GM18868 (cell line): Measurements from ENCODE around the gene ARL5B.
"Not testable (repeated sequence)": the region's sequence is repeated elsewhere in the genome, so short reads cannot be mapped to it uniquely, and the experiment has no call there.

Source experiments
- ATAC-seq: cut with Tn5 transposase; IDR thresholded peaks from one replicate; pipeline ENCODE4 v1.9.1; 2021; ENCODE audit warnings: mild to moderate bottlenecking, moderate library complexity; ENCODE audit not compliant: unreplicated experiment

Gene ARL5B

GRCh38 chr10:18659125-18659818, at the start of gene ARL5B:
TSS of gene ARL5B (plus strand) at chr10:18659431. CDS start at chr10:18659638, 207 bp downstream.
- ATAC-seq = peak; percentile 85

- ATAC-seq = peak; percentile 77
Measured at GRCh38 chr10:18610517-18610916, 48.7 kb upstream of the ARL5B start.

- ATAC-seq = no peak
Measured at GRCh38 chr10:18611168-18611567, 48.1 kb upstream of the ARL5B start.

GRCh38 chr10:18615618-18616017, 43.6 kb upstream of the ARL5B start:
- ATAC-seq = no peak

- ATAC-seq = no peak
Measured at GRCh38 chr10:18616337-18616736, 42.9 kb upstream of the ARL5B start.

GRCh38 chr10:18619016-18619415, 40.2 kb upstream of the ARL5B start:
- no peak for ATAC-seq

GRCh38 chr10:18620856-18621255, 38.4 kb upstream of the ARL5B start:
- no peak for ATAC-seq

- ATAC-seq = not testable (repeated sequence)
Measured at GRCh38 chr10:18623671-18624070, 35.6 kb upstream of the ARL5B start.

GRCh38 chr10:18625886-18626285, 33.3 kb upstream of the ARL5B start:
- no peak for ATAC-seq

GRCh38 chr10:18627452-18628018, 31.7 kb upstream of the ARL5B start:
- ATAC-seq = not testable (repeated sequence)

GRCh38 chr10:18632500-18632899, 26.7 kb upstream of the ARL5B start:
- not testable (repeated sequence) for ATAC-seq

GRCh38 chr10:18635995-18636394, 23.2 kb upstream of the ARL5B start:
- ATAC-seq = no peak

GRCh38 chr10:18637400-18637799, 21.8 kb upstream of the ARL5B start:
- ATAC-seq = not testable (repeated sequence)

- not testable (repeated sequence) for ATAC-seq
Measured at GRCh38 chr10:18639719-18640118, 19.5 kb upstream of the ARL5B start.

- no peak for ATAC-seq
Measured at GRCh38 chr10:18647151-18647550, 12.1 kb upstream of the ARL5B start.

GRCh38 chr10:18647945-18648344, 11.3 kb upstream of the ARL5B start:
- ATAC-seq = no peak

- ATAC-seq = no peak
Measured at GRCh38 chr10:18649364-18649959, 9.8 kb upstream of the ARL5B start.

- ATAC-seq = no peak
Measured at GRCh38 chr10:18650404-18650997, 8.7 kb upstream of the ARL5B start.

- ATAC-seq = peak; percentile 99
Measured at GRCh38 chr10:18651324-18652007, 7.8 kb upstream of the ARL5B start, which contains the start of gene NSUN6. TSS of gene NSUN6 (minus strand) at chr10:18651587. CDS start at chr10:18651203, 384 bp downstream.

GRCh38 chr10:18653112-18653511, 6.1 kb upstream of the ARL5B start:
- ATAC-seq = no peak

GRCh38 chr10:18656724-18657123, 2.5 kb upstream of the ARL5B start:
- ATAC-seq = no peak
